Bronchial epithelial cell (primary cell): ENCODE measurements around the gene NECAB3. TPM values are rescaled to one million over a fixed set of nuclear protein-coding genes. Genes with fewer than 3 reads are reported as not detected.

Source experiments
- DNase-seq: peaks from one replicate; pipeline ENCODE4 v3.0.0-alpha.2; 2010; ENCODE audit warnings: low read depth
- FAIRE-seq: peaks from 2 replicates; lab custom pipeline; 2011; peaks lifted over from hg19 to GRCh38; lab: Jason Lieb, UNC
- H3K27me3 ChIP-seq: 2 replicates; pipeline ENCODE4 v1.5.1; 2011; ENCODE audit warnings: low read length; ENCODE audit not compliant: control insufficient read depth, insufficient read depth
- H3K36me3 ChIP-seq: 2 replicates; pipeline ENCODE4 v1.5.1; 2011; ENCODE audit warnings: low read length; ENCODE audit not compliant: control insufficient read depth, insufficient read depth
- H3K4me3 ChIP-seq: 2 replicates; pipeline ENCODE4 v1.5.1; 2011; ENCODE audit warnings: mild to moderate bottlenecking, low read depth, low read length, control low read depth
- CTCF ChIP-seq: IDR thresholded peaks from 2 replicates; pipeline ENCODE4 v1.5.1; 2011; ENCODE audit warnings: mild to moderate bottlenecking, moderate library complexity, low read length, control low read depth, inconsistent platforms; ENCODE audit not compliant: insufficient read depth, severe bottlenecking
- total RNA-seq: library from RNA; depleted of rRNA; stranded (reverse); fragments of >200 nt; gene quantifications from 2 replicates; pipeline ENCODE4 v1.2.1, GENCODE V29; 2014

The NECAB3 gene
- 8.1 and 8.7 TPM in 2 replicates for total RNA-seq

- DNase-seq (peak; percentile 34), FAIRE-seq (no peak)
- Histone ChIP-seq H3K36me3 (no peaks in the 10 kb centered on the region), H3K27me3 (no peaks in the 10 kb centered on the region), H3K4me3 (peak within 1 kb of the TSS; percentile 52)
- TF ChIP-seq CTCF, result no peak
These were observed at the start of gene NECAB3 for GRCh38 chr20:33674294-33675135. Gene NECAB3, minus strand, starts transcription at chr20:33674428. Its CDS starts 76 bp downstream, at chr20:33674352.

- FAIRE-seq, result no peak
- TF ChIP-seq CTCF, result no peak
- Histone ChIP-seq H3K27me3 (no peaks in the 10 kb centered on the region), H3K4me3 (no peak overlapping the region), H3K36me3 (no peaks in the 10 kb centered on the region)
- no peak for DNase-seq
These were observed 47.3 kb upstream of the NECAB3 start for GRCh38 chr20:33721391-33722140.

GRCh38 chr20:33719989-33720709, 45.9 kb upstream of the NECAB3 start, which contains the start of gene PXMP4:
Gene PXMP4, minus strand, starts transcription at chr20:33720310. Its CDS starts 103 bp downstream, at chr20:33720207.
- H3K27me3 ChIP-seq, result no peaks in the 10 kb centered on the region
- H3K4me3 ChIP-seq, result peak within 1 kb of the TSS; percentile 54
- TF ChIP-seq CTCF, result no peak
- FAIRE-seq, result no peak
- peak; percentile 95 for DNase-seq
- H3K36me3 ChIP-seq, result no peaks in the 10 kb centered on the region

- Histone ChIP-seq H3K36me3 (no peaks in the 10 kb centered on the region), H3K27me3 (no peaks in the 10 kb centered on the region), H3K4me3 (peak overlapping the region; percentile 54)
- FAIRE-seq (no peak), DNase-seq (no peak)
- TF ChIP-seq CTCF, result no peak
These were observed 45.2 kb upstream of the NECAB3 start for GRCh38 chr20:33719277-33719988.

- Histone ChIP-seq H3K4me3 (no peak overlapping the region), H3K36me3 (peaks cover 3% of the 10 kb centered on the region), H3K27me3 (no peaks in the 10 kb centered on the region)
- no peak for FAIRE-seq
- no peak for DNase-seq
- no peak for TF ChIP-seq CTCF
These were observed 42.3 kb upstream of the NECAB3 start for GRCh38 chr20:33716498-33716897.
